Neural cell (in vitro differentiated cells): ENCODE measurements around the gene NRF1.

Source experiments
- CTCF ChIP-seq: fragments of 450-650 bp; IDR thresholded peaks from 2 replicates; pipeline ENCODE4 v1.5.1; 2014; ENCODE audit warnings: antibody characterized with exemption, mild to moderate bottlenecking, moderate library complexity; ENCODE audit not compliant: poor library complexity, severe bottlenecking
- EZH2 ChIP-seq: fragments of 200-600, 300-800 bp; shearing (Covaris generic), sonication (generic); IDR thresholded peaks from 2 replicates; pipeline ENCODE4 v1.6.1; 2014; ENCODE audit warnings: antibody characterized with exemption, low read length, borderline replicate concordance, mild to moderate bottlenecking; ENCODE audit not compliant: insufficient read depth, poor library complexity, severe bottlenecking
- POLR2AphosphoS5 ChIP-seq: IDR thresholded peaks from 2 replicates; pipeline ENCODE4 v1.6.1; 2012
- TAF1 ChIP-seq: IDR thresholded peaks from 2 replicates; pipeline ENCODE4 v1.6.1; 2012; ENCODE audit warnings: low read depth
- TF ChIP-seq, protein P1 (sequence below): IDR thresholded peaks from 2 replicates; pipeline ENCODE4 v1.6.1; 2012; ENCODE audit warnings: borderline replicate concordance

GRCh38 chr7:129655811-129656210 is 44.3 kb downstream of the NRF1 start:
- TF ChIP-seq CTCF = no peak
- TF ChIP-seq TAF1 = no peak
- no peak for TF ChIP-seq EZH2
- TF ChIP-seq, protein P1, sequence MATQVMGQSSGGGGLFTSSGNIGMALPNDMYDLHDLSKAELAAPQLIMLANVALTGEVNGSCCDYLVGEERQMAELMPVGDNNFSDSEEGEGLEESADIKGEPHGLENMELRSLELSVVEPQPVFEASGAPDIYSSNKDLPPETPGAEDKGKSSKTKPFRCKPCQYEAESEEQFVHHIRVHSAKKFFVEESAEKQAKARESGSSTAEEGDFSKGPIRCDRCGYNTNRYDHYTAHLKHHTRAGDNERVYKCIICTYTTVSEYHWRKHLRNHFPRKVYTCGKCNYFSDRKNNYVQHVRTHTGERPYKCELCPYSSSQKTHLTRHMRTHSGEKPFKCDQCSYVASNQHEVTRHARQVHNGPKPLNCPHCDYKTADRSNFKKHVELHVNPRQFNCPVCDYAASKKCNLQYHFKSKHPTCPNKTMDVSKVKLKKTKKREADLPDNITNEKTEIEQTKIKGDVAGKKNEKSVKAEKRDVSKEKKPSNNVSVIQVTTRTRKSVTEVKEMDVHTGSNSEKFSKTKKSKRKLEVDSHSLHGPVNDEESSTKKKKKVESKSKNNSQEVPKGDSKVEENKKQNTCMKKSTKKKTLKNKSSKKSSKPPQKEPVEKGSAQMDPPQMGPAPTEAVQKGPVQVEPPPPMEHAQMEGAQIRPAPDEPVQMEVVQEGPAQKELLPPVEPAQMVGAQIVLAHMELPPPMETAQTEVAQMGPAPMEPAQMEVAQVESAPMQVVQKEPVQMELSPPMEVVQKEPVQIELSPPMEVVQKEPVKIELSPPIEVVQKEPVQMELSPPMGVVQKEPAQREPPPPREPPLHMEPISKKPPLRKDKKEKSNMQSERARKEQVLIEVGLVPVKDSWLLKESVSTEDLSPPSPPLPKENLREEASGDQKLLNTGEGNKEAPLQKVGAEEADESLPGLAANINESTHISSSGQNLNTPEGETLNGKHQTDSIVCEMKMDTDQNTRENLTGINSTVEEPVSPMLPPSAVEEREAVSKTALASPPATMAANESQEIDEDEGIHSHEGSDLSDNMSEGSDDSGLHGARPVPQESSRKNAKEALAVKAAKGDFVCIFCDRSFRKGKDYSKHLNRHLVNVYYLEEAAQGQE = no peak
- no peak for TF ChIP-seq POLR2AphosphoS5
